ENCODE data around the gene POLR3E. TPM values are rescaled to one million over a fixed set of nuclear protein-coding genes. Genes with fewer than 3 reads are reported as not detected.

The POLR3E gene
- total RNA-seq, 1 experiment from 2014 or later = 103 TPM

DNA sequence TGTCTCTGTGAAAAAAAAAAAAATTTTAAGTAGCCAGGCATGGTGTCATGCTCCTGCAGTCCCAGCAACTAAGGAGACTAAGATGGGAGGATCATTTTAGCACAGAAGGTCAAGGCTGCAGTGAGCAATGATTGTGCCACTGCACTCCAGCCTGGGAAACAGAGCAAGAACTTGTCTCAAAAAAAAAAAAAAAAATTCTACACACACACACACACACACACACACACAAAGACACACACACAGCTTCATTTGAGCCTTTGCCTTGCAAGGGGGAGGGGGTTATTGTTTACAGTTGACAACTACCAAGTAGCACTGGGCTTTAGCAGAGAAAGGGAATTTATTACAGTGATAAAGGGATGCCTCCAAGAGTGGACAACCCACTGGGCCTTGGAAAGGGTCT lies 4.9 kb upstream of the POLR3E start:
- H2AK5ac ChIP-seq (ENCODE audit: insufficient read length, low read length) = no peak overlapping the region
- no peak for DNase-seq

More for the DNA sequence above, 4.9 kb upstream of the POLR3E start:
- Histone ChIP-seq H3K14ac (ENCODE audit: insufficient read depth, low read length) (no peak overlapping the region), H4K5ac (ENCODE audit: insufficient read length, low read depth, low read length) (no peak overlapping the region), H2BK120ac (ENCODE audit: low read depth, low read length, poor library complexity, severe bottlenecking) (no peak overlapping the region), H3K4ac (ENCODE audit: low read depth, low read length) (no peak overlapping the region), H3K23ac (ENCODE audit: insufficient read length, low read depth, low read length) (no peak overlapping the region), H3K4me2 (ENCODE audit: insufficient read depth, insufficient read length, low read length) (no peak overlapping the region), H3K9ac (ENCODE audit: extremely low read depth, insufficient read length, low read length) (no peak overlapping the region), H3K9me3 (ENCODE audit: control insufficient read depth, low read depth, low read length) (no peaks in the 10 kb centered on the region), H2BK12ac (ENCODE audit: insufficient read length, low read depth, low read length) (no peak overlapping the region), H4K8ac (replicated peaks; ENCODE audit: insufficient read length, low read depth, low read length) (no peak overlapping the region), H3K18ac (ENCODE audit: insufficient read length, low read depth, low read length) (no peak overlapping the region), H3K4me1 (ENCODE audit: insufficient read depth, low read length) (no peaks in the 10 kb centered on the region), H3K27ac (ENCODE audit: insufficient read length, low read depth, low read length) (no peak overlapping the region), H3T11ph (ENCODE audit: low read length) (no peak overlapping the region), H3K79me2 (ENCODE audit: insufficient read depth, low read length) (no peaks in the 10 kb centered on the region), H2BK20ac (ENCODE audit: low read depth, low read length, poor library complexity, severe bottlenecking) (no peak overlapping the region), H4K91ac (ENCODE audit: insufficient read length, low read depth, low read length) (no peak overlapping the region), H2BK15ac (ENCODE audit: low read depth, low read length) (no peak overlapping the region), H3K79me1 (ENCODE audit: insufficient read depth, low read depth, low read length, poor library complexity, severe bottlenecking) (no peaks in the 10 kb centered on the region), H2AFZ (ENCODE audit: low read length) (no peak overlapping the region), H4K20me1 (ENCODE audit: control insufficient read depth, insufficient read depth, insufficient read length) (no peaks in the 10 kb centered on the region), H3K27me3 (ENCODE audit: insufficient read depth, low read length) (no peaks in the 10 kb centered on the region), H3K23me2 (ENCODE audit: insufficient read length, low read depth, low read length, poor library complexity, severe bottlenecking) (no peaks in the 10 kb centered on the region), H3K56ac (ENCODE audit: insufficient read length, low read depth, low read length) (no peak overlapping the region), H2BK5ac (ENCODE audit: insufficient read length, low read length) (no peak overlapping the region)
- no peak for TF ChIP-seq CTCF (conservative IDR thresholded peaks at IDR 0.05)
- peaks cover 9 to 19% of the 10 kb centered on the region in 2 experiments for H3K4me1 Mint-ChIP-seq
- H3K36me3 Mint-ChIP-seq (ENCODE audit: insufficient read depth in 1 of 3, low read depth in 3 of 3) = no peaks in the 10 kb centered on the region
- no peak overlapping the region for H3K4me3 Mint-ChIP-seq
- H3K27ac Mint-ChIP-seq = peak overlapping the region in 2 of 3 experiments; percentile 19 to 92; a peak in 4 of 7 replicates
- H3K9me3 Mint-ChIP-seq = no peaks in the 10 kb centered on the region
- H3K27me3 Mint-ChIP-seq (ENCODE audit: low read depth) = peaks cover 2% of the 10 kb centered on the region; the same call in 1 of the 2 replicates
